OCI-LY1 (cell line): ENCODE measurements around the gene C2.
"Not testable (repeated sequence)": the region's sequence is repeated elsewhere in the genome, so short reads cannot be mapped to it uniquely, and the experiment has no call there.

Experiments
- H2AFZ ChIP-seq: fragments of 200-600 bp; sonication (generic), shearing (Covaris generic); 2 replicates; pipeline ENCODE4 v1.6.0; 2014; ENCODE audit warnings: antibody characterized with exemption, mild to moderate bottlenecking, low read length
- H3F3A ChIP-seq: fragments of 200-600 bp; sonication (generic), shearing (Covaris generic); 2 replicates; pipeline ENCODE4 v1.6.0; 2014; ENCODE audit warnings: mild to moderate bottlenecking, antibody characterized with exemption, low read length, moderate library complexity; ENCODE audit not compliant: insufficient read depth
- H3K27ac ChIP-seq: fragments of 200-600 bp; sonication (generic); 2 replicates; pipeline ENCODE4 v1.5.1; 2014; ENCODE audit warnings: low read length, mixed run types, mild to moderate bottlenecking, low read depth; ENCODE audit not compliant: poor library complexity, severe bottlenecking
- H3K27me3 ChIP-seq: fragments of 200-600 bp; sonication (generic); 2 replicates; pipeline ENCODE4 v1.6.0; 2014; ENCODE audit warnings: antibody characterized with exemption, mild to moderate bottlenecking, low read length, moderate library complexity; ENCODE audit not compliant: insufficient read depth
- H3K36me3 ChIP-seq: fragments of 200-600 bp; sonication (generic); 2 replicates; pipeline ENCODE4 v1.6.1; 2014; ENCODE audit warnings: mild to moderate bottlenecking, antibody characterized with exemption, low read length, moderate library complexity, mixed read lengths; ENCODE audit not compliant: insufficient read depth
- H3K4me1 ChIP-seq: fragments of 200-600 bp; sonication (generic); 2 replicates; pipeline ENCODE4 v1.5.1; 2014; ENCODE audit warnings: mild to moderate bottlenecking, low read length, moderate library complexity; ENCODE audit not compliant: insufficient read depth, severe bottlenecking
- H3K4me2 ChIP-seq: fragments of 200-600 bp; sonication (generic), shearing (Covaris generic); 2 replicates; pipeline ENCODE4 v1.6.1; 2014; ENCODE audit warnings: low read length
- H3K4me3 ChIP-seq: fragments of 200-600 bp; sonication (generic); 2 replicates; pipeline ENCODE4 v1.5.1; 2014; ENCODE audit warnings: low read length, low read depth, mild to moderate bottlenecking, mixed read lengths; ENCODE audit not compliant: poor library complexity, severe bottlenecking
- H3K79me2 ChIP-seq: fragments of 200-600 bp; shearing (Covaris generic); 2 replicates; pipeline ENCODE4 v1.6.1; 2016; ENCODE audit warnings: mixed run types, low read length, mixed read lengths; ENCODE audit not compliant: insufficient read depth
- H3K9ac ChIP-seq: fragments of 200-600 bp; sonication (generic), shearing (Covaris generic); 2 replicates; pipeline ENCODE4 v1.6.1; 2014; ENCODE audit warnings: mild to moderate bottlenecking, low read length, mixed read lengths
- H3K9me2 ChIP-seq: fragments of 200-600 bp; sonication (generic), shearing (Covaris generic); 2 replicates; pipeline ENCODE4 v1.6.1; 2014; ENCODE audit warnings: low read depth, mild to moderate bottlenecking, low read length, mixed read lengths
- H3K9me3 ChIP-seq: fragments of 200-600 bp; shearing (Covaris generic); 2 replicates; pipeline ENCODE4 v1.6.1; 2014; ENCODE audit warnings: low read length, mixed read lengths
- H4K20me1 ChIP-seq: fragments of 200-600 bp; sonication (generic), shearing (Covaris generic); 2 replicates; pipeline ENCODE4 v1.6.0; 2016; ENCODE audit warnings: mild to moderate bottlenecking, low read length; ENCODE audit not compliant: insufficient read depth

Gene C2

GRCh38 chr6:31994421-31994820 lies 66.9 kb downstream of the C2 start:
- H3K4me1 ChIP-seq, H3K27ac ChIP-seq, H3F3A ChIP-seq, H3K36me3 ChIP-seq, H3K27me3 ChIP-seq, H3K9ac ChIP-seq, H3K9me2 ChIP-seq, H3K9me3 ChIP-seq, H3K4me2 ChIP-seq, H3K4me3 ChIP-seq, H4K20me1 ChIP-seq, H2AFZ ChIP-seq, H3K79me2 ChIP-seq: not testable (repeated sequence)
